ENCODE results near the gene MCTP1.

Gene MCTP1

GRCh38 chr5:94778732-94779131 lies 506.2 kb downstream of the MCTP1 start (continued):
- TF ChIP-seq ZC3H10 (CRISPR knock-in tag; IDR thresholded peaks at IDR 0.05) (no peak), ZFP3 (CRISPR knock-in tag; IDR thresholded peaks at IDR 0.05) (no peak), GLIS3 (CRISPR knock-in tag; IDR thresholded peaks at IDR 0.05) (no peak), POU6F1 (CRISPR knock-in tag; IDR thresholded peaks at IDR 0.05; ENCODE audit: borderline replicate concordance, low read depth) (no peak), CSRNP3 (CRISPR knock-in tag; IDR thresholded peaks at IDR 0.05) (no peak), ISL1 (CRISPR knock-in tag; IDR thresholded peaks at IDR 0.05) (no peak), RARB (CRISPR knock-in tag; IDR thresholded peaks at IDR 0.05) (no peak), ZNF70 (CRISPR knock-in tag; IDR thresholded peaks at IDR 0.05) (no peak)

- no peak for ATAC-seq
- TF ChIP-seq SNAI2 (CRISPR knock-in tag; IDR thresholded peaks at IDR 0.05) = no peak
- TF ChIP-seq RARB (CRISPR knock-in tag; IDR thresholded peaks at IDR 0.05) = no peak
- no peak for TF ChIP-seq CSDC2 (CRISPR knock-in tag; IDR thresholded peaks at IDR 0.05)
- no peak for TF ChIP-seq ZFP3 (CRISPR knock-in tag; IDR thresholded peaks at IDR 0.05)
- TF ChIP-seq ARNTL (CRISPR knock-in tag; IDR thresholded peaks at IDR 0.05; ENCODE audit: borderline replicate concordance, low read depth) = no peak
- TF ChIP-seq ZNF565 (CRISPR knock-in tag; conservative IDR thresholded peaks at IDR 0.05; ENCODE audit: low read depth) = no peak
- TF ChIP-seq ZNF70 (CRISPR knock-in tag; IDR thresholded peaks at IDR 0.05) = no peak
- no peak for TF ChIP-seq POU6F1 (CRISPR knock-in tag; IDR thresholded peaks at IDR 0.05; ENCODE audit: borderline replicate concordance, low read depth)
Observed at GRCh38 chr5:94778299-94778698, 506.6 kb downstream of the MCTP1 start.

- peak; percentile 53 for ATAC-seq
- TF ChIP-seq ZFP3 (CRISPR knock-in tag; IDR thresholded peaks at IDR 0.05) (peak; percentile 71; the same call in 1 of the 2 replicates), ISL1 (CRISPR knock-in tag; IDR thresholded peaks at IDR 0.05) (peak; percentile 66), PATZ1 (CRISPR knock-in tag; IDR thresholded peaks at IDR 0.05; ENCODE audit: borderline replicate concordance) (no peak), GLIS3 (CRISPR knock-in tag; IDR thresholded peaks at IDR 0.05) (no peak), ZC3H10 (CRISPR knock-in tag; IDR thresholded peaks at IDR 0.05) (no peak), PPARA (CRISPR knock-in tag; IDR thresholded peaks at IDR 0.05; ENCODE audit: borderline replicate concordance) (no peak), ZFP30 (CRISPR knock-in tag; IDR thresholded peaks at IDR 0.05) (no peak)
Observed at GRCh38 chr5:94777056-94777880, 507.6 kb downstream of the MCTP1 start.

GRCh38 chr5:94776167-94776566 lies 508.7 kb downstream of the MCTP1 start:
- ATAC-seq = peak; percentile 73
- TF ChIP-seq SNAI2 (CRISPR knock-in tag; IDR thresholded peaks at IDR 0.05) = peak; percentile 60; the same call in 1 of the 2 replicates
- TF ChIP-seq RARB (CRISPR knock-in tag; IDR thresholded peaks at IDR 0.05) = no peak
- peak; percentile 76 for TF ChIP-seq ISL1 (CRISPR knock-in tag; IDR thresholded peaks at IDR 0.05)
- TF ChIP-seq ZFP3 (CRISPR knock-in tag; IDR thresholded peaks at IDR 0.05) = no peak
- TF ChIP-seq ZNF565 (CRISPR knock-in tag; conservative IDR thresholded peaks at IDR 0.05; ENCODE audit: low read depth) = no peak
- TF ChIP-seq CSDC2 (CRISPR knock-in tag; IDR thresholded peaks at IDR 0.05) = no peak
- 0 out of 2 replicates have a peak, but pooled peaks have one; percentile 39 for TF ChIP-seq TSHZ2 (CRISPR knock-in tag; IDR thresholded peaks at IDR 0.05)
- 0 out of 2 replicates have a peak, but pooled peaks have one; percentile 5 for TF ChIP-seq ZNF8 (CRISPR knock-in tag; IDR thresholded peaks at IDR 0.05)
- no peak for TF ChIP-seq PATZ1 (CRISPR knock-in tag; IDR thresholded peaks at IDR 0.05; ENCODE audit: borderline replicate concordance)
- no peak for TF ChIP-seq PPARA (CRISPR knock-in tag; IDR thresholded peaks at IDR 0.05; ENCODE audit: borderline replicate concordance)
- no peak for TF ChIP-seq CREB5 (CRISPR knock-in tag; IDR thresholded peaks at IDR 0.05; ENCODE audit: low read depth)
- no peak for TF ChIP-seq ZC3H10 (CRISPR knock-in tag; IDR thresholded peaks at IDR 0.05)
- TF ChIP-seq TCF4 (CRISPR knock-in tag; IDR thresholded peaks at IDR 0.05; ENCODE audit: borderline replicate concordance) = peak; percentile 88
- TF ChIP-seq GLIS3 (CRISPR knock-in tag; IDR thresholded peaks at IDR 0.05) = no peak
- no peak for TF ChIP-seq ARNTL (CRISPR knock-in tag; IDR thresholded peaks at IDR 0.05; ENCODE audit: borderline replicate concordance, low read depth)
- no peak for TF ChIP-seq ZNF70 (CRISPR knock-in tag; IDR thresholded peaks at IDR 0.05)

Data from SK-N-SH treated with all-trans-retinoic acid at 6 μM for 48 hours (cell line).